HepG2 (cell line): ENCODE measurements around the gene SLC17A9. TPM values are rescaled to one million over a fixed set of nuclear protein-coding genes. Genes with fewer than 3 reads are reported as not detected.

ENCODE experiments used
- AHDC1 ChIP-seq: sonication (generic); formaldehyde crosslinking; IDR thresholded peaks from 2 replicates; pipeline ENCODE4 v1.5.1; 2020; ENCODE audit warnings: mild to moderate bottlenecking, missing genetic modification reagents, borderline replicate concordance
- CHD4 ChIP-seq: fragments of 200-600 bp; sonication (generic); IDR thresholded peaks from 2 replicates; pipeline ENCODE4 v1.7.0; 2017; ENCODE audit warnings: mild to moderate bottlenecking, low read length, borderline replicate concordance
- ELF3 ChIP-seq: IDR thresholded peaks from 2 replicates; pipeline ENCODE4 v1.6.1; 2016; ENCODE audit warnings: missing genetic modification reagents, missing compliant biosample characterization
- ERF ChIP-seq: IDR thresholded peaks from 2 replicates; pipeline ENCODE4 v1.6.1; 2018; ENCODE audit warnings: missing biosample characterization, missing genetic modification reagents
- FOXA1 ChIP-seq, 2 experiments: fragments of 450-650 bp in 1 of 2; sonication (generic) in 1 of 2; formaldehyde crosslinking in 1 of 2; IDR thresholded peaks; 2 replicates each; pipeline versions ENCODE4 v1.4.0 to v1.6.1; 2016 to 2020; ENCODE audit warnings: missing genetic modification reagents in 1 of 2
- NR2F1 ChIP-seq, 2 experiments: fragments of 450-650 bp in 1 of 2; formaldehyde crosslinking in 1 of 2; IDR thresholded peaks; 2 replicates each; pipeline versions ENCODE4 v1.5.0 to v1.6.1; 2016 to 2020; ENCODE audit warnings: mild to moderate bottlenecking in 1 of 2, missing compliant biosample characterization in 1 of 2, missing genetic modification reagents in 1 of 2, moderate library complexity in 1 of 2
- PATZ1 ChIP-seq: sonication (generic); formaldehyde crosslinking; IDR thresholded peaks from 2 replicates; pipeline ENCODE4 v1.4.0; 2020; ENCODE audit warnings: missing genetic modification reagents
- PAXIP1 ChIP-seq: sonication (generic); formaldehyde crosslinking; conservative IDR thresholded peaks from 2 replicates; pipeline ENCODE4 v1.4.0; 2020; ENCODE audit warnings: mild to moderate bottlenecking, missing genetic modification reagents, moderate library complexity
- SIN3A ChIP-seq: IDR thresholded peaks from 2 replicates; pipeline ENCODE4 v1.6.1; 2011; ENCODE audit warnings: low read depth, mild to moderate bottlenecking, control low read depth, low read length, borderline replicate concordance
- SMAD3 ChIP-seq: sonication (generic); formaldehyde crosslinking; IDR thresholded peaks from 2 replicates; pipeline ENCODE4 v1.4.0; 2020; ENCODE audit warnings: missing genetic modification reagents
- ZFX ChIP-seq: sonication (generic); formaldehyde crosslinking; IDR thresholded peaks from 2 replicates; pipeline ENCODE4 v1.4.0; 2020; ENCODE audit warnings: mild to moderate bottlenecking, low read depth, missing genetic modification reagents, moderate library complexity
- ZMYM3 ChIP-seq: sonication (generic); formaldehyde crosslinking; IDR thresholded peaks from 2 replicates; pipeline ENCODE4 v1.5.1; 2020; ENCODE audit warnings: mild to moderate bottlenecking, missing genetic modification reagents
- ZNF331 ChIP-seq: sonication (generic); formaldehyde crosslinking; IDR thresholded peaks from 2 replicates; pipeline ENCODE4 v1.4.0; 2020; ENCODE audit warnings: missing genetic modification reagents
- ZNF563 ChIP-seq: sonication (generic); formaldehyde crosslinking; IDR thresholded peaks from 2 replicates; pipeline ENCODE4 v1.8.0; 2022; ENCODE audit warnings: mild to moderate bottlenecking, moderate library complexity, missing genetic modification reagents
- ZNF614 ChIP-seq: IDR thresholded peaks from 2 replicates; pipeline ENCODE4 v1.6.1; 2018; ENCODE audit warnings: missing biosample characterization, missing genetic modification reagents, inconsistent platforms, borderline replicate concordance
- ZNF792 ChIP-seq: IDR thresholded peaks from 2 replicates; pipeline ENCODE4 v1.6.1; 2016
- polyA plus RNA-seq, 8 experiments: library from polyadenylated mRNA; depleted of rRNA in 3 of 8; stranded (reverse) in 7 of 8; unstranded in 1 of 8; fragments of >200 nt; fragmentation: Illumina TruSeq in 4 of 8; extraction: Trizol in 4 of 8; gene quantifications; 2 replicates each; pipeline versions ENCODE4 v1.2.1 to v1.2.3, GENCODE V29; 2011 to 2016; ENCODE audit warnings: low read depth in 4 of 8, missing spikeins in 1 of 8, mixed read lengths in 1 of 8; ENCODE audit not compliant: insufficient read depth in 1 of 8
- total RNA-seq, 5 experiments: library from RNA; depleted of rRNA; stranded (reverse); fragments of >200 nt; fragmentation: Illumina TruSeq; extraction: Trizol; gene quantifications; 2 replicates each; pipeline ENCODE4 v1.2.3, GENCODE V29; 2016; ENCODE audit warnings: low read depth in 1 of 5

SLC17A9 gene
- total and polyA plus RNA-seq, 2 of the 13 experiments (the other 11 are each of a cell fraction or from before 2014, with no cell fraction given), result 110 to 191 TPM

- TF ChIP-seq AHDC1 (CRISPR knock-in tag) (peak; percentile 69; the same call in 1 of the 2 replicates), ZNF331 (CRISPR knock-in tag) (peak; percentile 58), PAXIP1 (peak; percentile 88), NR2F1 (CRISPR knock-in tag; IDR thresholded peaks at IDR 0.05) (peak; percentile 45 to 74; a peak in 2 of 4 replicates), ZFX (CRISPR knock-in tag) (peak; percentile 74), ZNF792 (CRISPR knock-in tag) (peak; percentile 75; the same call in 1 of the 2 replicates), PATZ1 (peak; percentile 47; the same call in 1 of the 2 replicates), SIN3A (peak; percentile 50; the same call in 1 of the 2 replicates), CHD4 (peak; percentile 100), ZMYM3 (CRISPR knock-in tag) (no peak), SMAD3 (CRISPR knock-in tag) (0 out of 2 replicates have a peak, but pooled peaks have one; percentile 66), FOXA1 (IDR thresholded peaks at IDR 0.05) (no peak), FOXA1 (CRISPR knock-in tag; IDR thresholded peaks at IDR 0.05) (peak; percentile 85), ZNF614 (CRISPR knock-in tag) (peak; percentile 20; the same call in 1 of the 2 replicates), ELF3 (0 out of 2 replicates have a peak, but pooled peaks have one; percentile 59), ZNF563 (no peak), ERF (CRISPR knock-in tag) (peak; percentile 44)
Observed at GRCh38 chr20:62923669-62924441, 28.7 kb upstream of the SLC17A9 start (continued).
